PC-9 (cell line): ENCODE measurements around the gene WDR83.

Experiments
- CTCF ChIP-seq: fragments of 200-600 bp; sonication (generic); conservative IDR thresholded peaks from 2 replicates; pipeline ENCODE4 v1.6.1; 2017; ENCODE audit warnings: mixed run types, antibody characterized with exemption, mild to moderate bottlenecking, moderate library complexity
- EZH2 ChIP-seq: fragments of 200-600 bp; sonication (generic); IDR thresholded peaks from 2 replicates; pipeline ENCODE4 v1.8.0; 2017; ENCODE audit warnings: antibody characterized with exemption, low read depth

- no peak for TF ChIP-seq CTCF
- no peak for TF ChIP-seq EZH2
Measured at GRCh38 chr19:12617646-12618045, 49.0 kb upstream of the WDR83 start.
